ENCODE results near the gene GRM3. TPM values are rescaled to one million over a fixed set of nuclear protein-coding genes. Genes with fewer than 3 reads are reported as not detected.

The GRM3 gene
- total RNA-seq, 4 donors from 2014 or later, result not detected

GRCh38 chr7:86665669-86666068 lies 22.0 kb downstream of the GRM3 start:
- TF ChIP-seq POLR2A (IDR thresholded peaks at IDR 0.05), result no peak
- TF ChIP-seq, protein P1, sequence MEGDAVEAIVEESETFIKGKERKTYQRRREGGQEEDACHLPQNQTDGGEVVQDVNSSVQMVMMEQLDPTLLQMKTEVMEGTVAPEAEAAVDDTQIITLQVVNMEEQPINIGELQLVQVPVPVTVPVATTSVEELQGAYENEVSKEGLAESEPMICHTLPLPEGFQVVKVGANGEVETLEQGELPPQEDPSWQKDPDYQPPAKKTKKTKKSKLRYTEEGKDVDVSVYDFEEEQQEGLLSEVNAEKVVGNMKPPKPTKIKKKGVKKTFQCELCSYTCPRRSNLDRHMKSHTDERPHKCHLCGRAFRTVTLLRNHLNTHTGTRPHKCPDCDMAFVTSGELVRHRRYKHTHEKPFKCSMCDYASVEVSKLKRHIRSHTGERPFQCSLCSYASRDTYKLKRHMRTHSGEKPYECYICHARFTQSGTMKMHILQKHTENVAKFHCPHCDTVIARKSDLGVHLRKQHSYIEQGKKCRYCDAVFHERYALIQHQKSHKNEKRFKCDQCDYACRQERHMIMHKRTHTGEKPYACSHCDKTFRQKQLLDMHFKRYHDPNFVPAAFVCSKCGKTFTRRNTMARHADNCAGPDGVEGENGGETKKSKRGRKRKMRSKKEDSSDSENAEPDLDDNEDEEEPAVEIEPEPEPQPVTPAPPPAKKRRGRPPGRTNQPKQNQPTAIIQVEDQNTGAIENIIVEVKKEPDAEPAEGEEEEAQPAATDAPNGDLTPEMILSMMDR (IDR thresholded peaks at IDR 0.05), result no peak
- intact Hi-C loops (cut with DNase I), result no loop called here
- WGBS, 2 donors, result 30 to 38% methylated on average over 2 of the region's 2 CpGs
- H3K9me3 ChIP-seq, result no peaks in the 10 kb centered on the region
- H3K4me1 ChIP-seq, result no peaks in the 10 kb centered on the region
- H3K27ac ChIP-seq, result no peak overlapping the region
- H3K36me3 ChIP-seq, result no peaks in the 10 kb centered on the region
- H3K4me3 ChIP-seq (replicated peaks in 1 of 3), result no peak overlapping the region
- DNase-seq, result no peak
- no peaks in the 10 kb centered on the region for H3K27me3 ChIP-seq

GRCh38 chr7:86667732-86668131 lies 24.0 kb downstream of the GRM3 start:
- TF ChIP-seq, protein P1 (IDR thresholded peaks at IDR 0.05), result no peak
- TF ChIP-seq POLR2A (IDR thresholded peaks at IDR 0.05), result no peak
- Histone ChIP-seq H3K27ac (no peak overlapping the region), H3K9me3 (no peaks in the 10 kb centered on the region), H3K4me3 (replicated peaks in 1 of 3) (no peak overlapping the region), H3K27me3 (no peaks in the 10 kb centered on the region), H3K36me3 (no peaks in the 10 kb centered on the region), H3K4me1 (no peaks in the 10 kb centered on the region)
- no peak for DNase-seq
- intact Hi-C loops (cut with DNase I), result no loop called here
- 27 to 36% methylated on average over 4 of the region's 4 CpGs for WGBS, 2 donors

GRCh38 chr7:86668315-86668714 lies 24.6 kb downstream of the GRM3 start:
- Histone ChIP-seq H3K27ac (no peak overlapping the region), H3K9me3 (no peaks in the 10 kb centered on the region), H3K27me3 (no peaks in the 10 kb centered on the region), H3K4me3 (replicated peaks in 1 of 3) (no peak overlapping the region), H3K4me1 (no peaks in the 10 kb centered on the region), H3K36me3 (no peaks in the 10 kb centered on the region)
- no peak for TF ChIP-seq POLR2A (IDR thresholded peaks at IDR 0.05)
- TF ChIP-seq, protein P1 (IDR thresholded peaks at IDR 0.05), result no peak
- WGBS, 2 donors, result 41 to 47% methylated on average over 3 of the region's 3 CpGs
- intact Hi-C loops (cut with DNase I), result no loop called here
- DNase-seq, result no peak

DNA sequence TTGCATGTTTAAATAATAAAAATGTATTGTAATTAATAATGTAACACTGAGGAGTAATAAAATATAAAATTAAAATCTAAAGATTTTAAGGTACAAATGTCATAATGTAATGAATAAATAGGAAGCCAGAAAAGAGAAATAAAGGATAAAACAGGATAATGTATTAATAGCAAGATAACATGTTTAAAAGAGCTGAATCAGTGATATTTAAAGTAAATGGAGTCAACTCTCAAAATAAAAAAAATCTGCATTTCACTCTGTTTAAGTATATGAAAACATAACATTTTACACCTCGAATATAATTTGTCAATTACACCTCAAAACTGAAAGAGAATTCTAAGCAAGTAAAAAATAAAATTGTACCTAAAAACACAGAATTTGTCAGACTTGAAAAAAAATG lies 44.1 kb downstream of the GRM3 start:
- no peak for DNase-seq
- Histone ChIP-seq H3K27me3 (no peaks in the 10 kb centered on the region), H3K27ac (no peak overlapping the region), H3K36me3 (no peaks in the 10 kb centered on the region), H3K4me1 (no peaks in the 10 kb centered on the region), H3K9me3 (no peaks in the 10 kb centered on the region), H3K4me3 (replicated peaks in 1 of 3) (no peak overlapping the region)
- 79 to 81% methylated on average over 1 of the region's 1 CpG for WGBS, 2 donors
- intact Hi-C loops (cut with DNase I), result no loop called here
- TF ChIP-seq, protein P1 (IDR thresholded peaks at IDR 0.05), result no peak
- no peak for TF ChIP-seq POLR2A (IDR thresholded peaks at IDR 0.05)

DNA sequence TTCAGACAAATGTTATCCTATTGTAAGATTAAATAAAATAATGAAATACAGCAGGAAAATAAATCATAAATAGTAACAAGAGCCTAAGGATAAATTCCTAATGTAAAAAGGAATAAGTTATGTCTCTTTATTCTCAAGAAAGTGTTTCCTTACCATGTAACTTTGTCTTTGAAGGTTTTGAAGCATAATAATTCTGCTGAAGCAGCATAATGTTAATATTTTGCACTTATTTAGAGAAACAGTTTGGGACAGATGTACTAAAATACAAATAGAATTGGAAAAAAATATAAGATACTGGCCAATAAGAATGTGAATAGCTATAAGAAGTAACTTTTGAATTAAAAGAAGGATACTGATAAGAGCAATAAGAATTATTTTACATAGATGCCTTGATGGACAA lies 45.7 kb downstream of the GRM3 start:
- TF ChIP-seq POLR2A (IDR thresholded peaks at IDR 0.05), result no peak
- TF ChIP-seq, protein P1 (IDR thresholded peaks at IDR 0.05), result no peak
- H3K4me3 ChIP-seq (replicated peaks in 1 of 3), result no peak overlapping the region
- DNase-seq, result no peak
- H3K27me3 ChIP-seq, result no peaks in the 10 kb centered on the region
- H3K4me1 ChIP-seq, result no peaks in the 10 kb centered on the region
- intact Hi-C loops (cut with DNase I), result no loop called here
- H3K36me3 ChIP-seq, result no peaks in the 10 kb centered on the region
- no peaks in the 10 kb centered on the region for H3K9me3 ChIP-seq
- H3K27ac ChIP-seq, result no peak overlapping the region

All from thyroid gland (tissue), 4 donors.